DMS 273 treated with DMSO at 0.1 percent for 48 hours (cell line): Measurements from ENCODE around the gene ZBTB16.
"Not testable (repeated sequence)": the region's sequence is repeated elsewhere in the genome, so short reads cannot be mapped to it uniquely, and the experiment has no call there.

Source experiments
- DNase-seq: peaks from one replicate; lab custom pipeline; 2025; lab: John Stamatoyannopoulos, UW

Gene ZBTB16

GRCh38 chr11:114042234-114042633 is 17.3 kb upstream of the ZBTB16 start:
- no peak for DNase-seq

DNA sequence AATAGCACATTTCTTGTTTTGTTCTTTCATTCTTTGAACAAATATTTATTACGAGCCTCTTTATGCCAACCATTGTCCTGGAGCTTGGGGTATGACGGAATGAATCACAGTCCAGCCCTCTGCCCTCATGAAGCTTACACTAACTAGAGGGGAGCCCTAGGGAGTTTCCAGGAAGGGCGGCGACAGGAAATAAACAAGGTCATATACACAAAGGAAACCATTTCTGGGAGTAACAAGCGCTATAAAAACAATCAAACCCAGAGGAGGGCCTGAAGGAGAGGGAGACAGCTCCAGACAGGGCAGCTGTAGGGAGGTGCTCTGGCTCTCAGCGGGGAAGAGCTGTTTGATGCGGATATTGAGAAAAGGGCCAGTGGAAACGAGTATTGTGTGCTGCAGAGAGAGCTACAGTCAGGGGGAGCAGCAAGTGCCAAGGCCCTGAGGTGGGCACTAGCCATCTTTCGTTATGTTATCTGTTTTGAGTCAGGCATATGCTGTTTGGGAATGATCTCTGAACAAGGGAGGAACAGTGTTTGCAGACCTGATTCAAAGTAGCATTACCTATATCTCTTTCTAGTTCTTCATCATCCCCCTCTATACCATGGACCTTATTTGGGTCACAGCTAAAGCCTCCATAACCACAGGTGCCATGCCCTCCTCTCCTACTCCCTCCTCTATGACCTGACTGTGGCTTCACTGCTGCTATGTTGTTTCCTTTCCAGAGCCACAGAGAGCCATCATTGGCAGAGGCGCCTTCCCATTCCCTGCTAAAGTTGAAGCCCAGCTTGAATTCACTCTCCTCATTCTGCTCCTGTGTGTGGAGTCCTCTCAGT is 15.3 kb upstream of the ZBTB16 start:
- DNase-seq, result no peak

DNA sequence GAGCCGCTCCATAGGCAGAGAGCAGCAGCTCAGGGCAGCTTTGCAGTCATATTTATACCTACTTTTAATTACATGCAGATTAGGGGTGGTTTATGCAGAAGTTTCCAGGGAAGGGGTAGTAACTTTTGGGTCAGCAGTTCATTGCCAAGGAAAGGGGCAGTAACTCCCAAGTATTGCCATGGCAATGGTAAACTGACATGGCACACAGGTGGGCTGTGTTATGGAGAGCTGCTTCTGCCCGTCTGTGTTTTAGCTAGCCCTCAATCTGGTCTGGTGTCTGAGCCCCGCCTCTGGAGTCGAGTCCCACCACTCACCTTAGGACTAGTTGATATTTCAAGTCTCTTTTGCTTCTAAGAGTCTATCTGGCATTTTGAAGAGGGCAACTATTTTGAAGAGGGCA is 12.2 kb upstream of the ZBTB16 start:
- no peak for DNase-seq

DNA sequence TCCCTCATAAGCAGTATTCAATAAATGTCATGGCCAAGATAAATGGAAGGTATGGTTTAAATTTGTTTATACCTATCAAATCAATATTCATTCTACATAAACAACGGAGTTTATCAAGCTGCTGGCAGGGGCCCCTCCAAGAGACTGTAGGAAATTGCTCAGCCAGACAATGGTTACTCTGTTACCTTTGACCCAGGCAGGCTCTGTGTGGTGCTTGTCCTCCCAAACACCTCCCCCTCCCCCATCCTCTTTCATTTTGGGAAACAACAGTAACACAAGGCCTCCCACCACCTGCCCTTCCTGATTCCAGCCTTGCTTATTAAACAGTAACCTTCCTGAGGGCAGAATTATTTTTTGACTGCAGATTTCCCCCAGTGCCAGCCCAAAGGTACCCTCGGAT is 10.5 kb upstream of the ZBTB16 start:
- DNase-seq, result no peak

- not testable (repeated sequence) for DNase-seq
Observed at GRCh38 chr11:114049766-114050165, 9.7 kb upstream of the ZBTB16 start.

DNA sequence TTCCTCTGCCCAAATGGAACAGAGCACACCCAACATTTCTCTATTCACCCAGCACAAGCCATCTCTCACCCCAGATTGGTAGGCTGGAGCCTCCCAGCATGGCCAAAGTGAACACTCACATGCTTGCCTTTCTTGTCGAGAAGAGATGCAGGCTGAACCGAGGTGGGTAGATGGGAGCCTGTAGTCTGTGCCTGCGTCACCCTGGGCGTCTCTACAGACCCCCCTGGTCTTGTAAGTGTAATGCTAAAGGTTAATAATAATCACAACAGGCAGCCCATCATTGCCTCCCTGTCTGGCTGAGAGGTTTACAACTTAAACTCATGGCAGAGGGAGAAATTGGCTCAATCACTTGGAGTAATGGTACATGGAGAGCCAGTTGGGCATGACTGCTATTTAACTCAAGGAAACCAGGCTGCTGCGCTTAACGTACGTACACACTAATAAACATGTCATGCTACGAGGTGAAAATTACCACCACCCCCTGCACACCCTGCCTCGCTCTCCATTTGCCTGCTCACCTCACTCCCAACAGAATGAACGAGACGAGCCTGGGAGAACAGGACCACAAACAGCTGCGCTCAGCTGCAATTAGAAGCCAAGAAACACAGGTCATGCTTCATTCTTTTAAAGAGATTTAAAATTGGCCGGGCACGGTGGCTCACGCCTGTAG is 9.1 kb upstream of the ZBTB16 start:
- no peak for DNase-seq

- no peak for DNase-seq
Observed at GRCh38 chr11:114051558-114051957, 8.0 kb upstream of the ZBTB16 start.

DNA sequence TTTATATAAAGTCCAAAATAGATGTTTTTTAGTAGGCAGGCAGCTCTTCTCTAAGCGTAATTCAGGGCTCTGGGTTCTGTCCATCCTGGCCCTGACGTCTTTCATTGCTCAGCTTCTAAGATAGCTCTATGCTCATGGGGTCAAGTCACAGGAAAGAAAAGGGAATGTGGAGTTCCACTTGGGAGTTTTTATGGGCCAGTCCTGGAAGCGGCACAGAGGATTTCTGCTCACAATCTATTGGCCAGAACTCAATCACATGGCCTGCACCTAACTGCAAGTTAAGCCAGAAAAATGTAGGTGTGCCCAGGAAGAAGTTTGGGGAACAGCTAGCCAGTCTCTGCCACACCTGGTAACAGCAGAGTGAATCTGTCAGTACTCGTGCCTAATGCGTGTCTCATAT is 7.4 kb upstream of the ZBTB16 start:
- no peak for DNase-seq

DNA sequence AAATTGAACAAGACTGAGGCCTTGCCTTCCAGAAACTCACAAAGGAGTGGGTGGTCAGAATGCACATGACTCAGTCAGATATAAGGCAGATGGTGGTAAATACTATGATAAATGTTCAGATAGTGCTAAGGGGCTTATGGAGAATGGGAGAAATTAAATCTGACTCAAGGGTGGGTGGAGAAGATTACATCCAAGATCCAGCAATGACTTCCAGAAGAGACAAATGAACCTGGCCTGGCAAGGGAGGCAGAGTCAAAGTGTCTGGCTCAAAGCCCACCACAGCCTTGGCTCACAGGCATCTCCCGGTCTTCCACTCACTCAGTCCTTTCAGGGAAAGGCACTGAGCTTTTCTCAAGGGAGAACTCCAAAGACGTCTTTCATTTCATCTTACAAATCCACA is 6.1 kb upstream of the ZBTB16 start:
- DNase-seq, result no peak

- no peak for DNase-seq
Observed at GRCh38 chr11:114054806-114055205, 4.7 kb upstream of the ZBTB16 start.

DNA sequence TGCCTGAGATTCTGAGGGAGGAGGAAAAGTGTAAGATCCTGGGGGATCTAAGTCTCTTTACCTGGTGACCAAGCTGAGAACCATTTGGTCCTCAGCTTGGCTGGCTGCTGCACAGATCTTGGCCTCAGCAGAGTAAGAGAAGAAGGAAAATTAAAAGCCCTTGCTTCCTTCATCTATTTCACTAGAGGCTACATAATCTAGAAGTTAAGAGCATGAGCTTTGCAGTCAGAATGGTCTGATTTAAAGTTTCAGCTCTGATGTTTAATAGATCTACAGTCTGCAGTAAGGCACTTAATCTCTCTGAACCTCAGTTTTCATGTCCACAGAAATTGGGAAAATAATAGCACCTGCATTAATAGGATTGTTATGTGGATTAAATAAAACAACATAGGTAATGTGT is 3.1 kb upstream of the ZBTB16 start:
- DNase-seq, result no peak

- no peak for DNase-seq
Observed at GRCh38 chr11:114057147-114057546, 2.4 kb upstream of the ZBTB16 start.

GRCh38 chr11:114057605-114058004 is 1.9 kb upstream of the ZBTB16 start:
- no peak for DNase-seq

GRCh38 chr11:114058026-114058706 is 1.3 kb upstream of the ZBTB16 start:
- DNase-seq, result no peak

GRCh38 chr11:114058871-114059277 is 637 bp upstream of the ZBTB16 start:
- no peak for DNase-seq

DNA sequence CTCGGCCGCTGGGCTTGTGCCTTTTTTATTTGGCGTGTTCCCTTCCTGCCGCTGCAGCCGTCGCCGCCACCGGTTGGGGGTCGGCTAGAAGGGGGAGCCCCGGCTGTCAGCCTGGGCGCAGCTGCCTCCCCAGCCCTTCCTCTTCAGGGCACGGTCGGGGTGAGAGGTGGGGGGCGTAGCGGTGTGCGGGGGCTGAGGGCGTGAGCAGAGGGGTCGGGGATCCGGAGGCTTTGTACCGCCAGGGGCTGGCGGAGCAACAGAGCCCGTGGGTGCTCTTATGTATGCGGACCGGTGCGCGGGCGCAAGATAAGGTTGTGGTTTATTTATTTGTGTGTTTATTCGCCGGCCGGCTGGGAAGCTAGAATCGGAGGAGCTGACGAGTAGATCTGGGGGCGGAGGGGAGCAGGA is 477 bp downstream of the ZBTB16 start:
- no peak for DNase-seq

- DNase-seq, result no peak
Observed at GRCh38 chr11:114060392-114061047, 1.0 kb downstream of the ZBTB16 start.

DNA sequence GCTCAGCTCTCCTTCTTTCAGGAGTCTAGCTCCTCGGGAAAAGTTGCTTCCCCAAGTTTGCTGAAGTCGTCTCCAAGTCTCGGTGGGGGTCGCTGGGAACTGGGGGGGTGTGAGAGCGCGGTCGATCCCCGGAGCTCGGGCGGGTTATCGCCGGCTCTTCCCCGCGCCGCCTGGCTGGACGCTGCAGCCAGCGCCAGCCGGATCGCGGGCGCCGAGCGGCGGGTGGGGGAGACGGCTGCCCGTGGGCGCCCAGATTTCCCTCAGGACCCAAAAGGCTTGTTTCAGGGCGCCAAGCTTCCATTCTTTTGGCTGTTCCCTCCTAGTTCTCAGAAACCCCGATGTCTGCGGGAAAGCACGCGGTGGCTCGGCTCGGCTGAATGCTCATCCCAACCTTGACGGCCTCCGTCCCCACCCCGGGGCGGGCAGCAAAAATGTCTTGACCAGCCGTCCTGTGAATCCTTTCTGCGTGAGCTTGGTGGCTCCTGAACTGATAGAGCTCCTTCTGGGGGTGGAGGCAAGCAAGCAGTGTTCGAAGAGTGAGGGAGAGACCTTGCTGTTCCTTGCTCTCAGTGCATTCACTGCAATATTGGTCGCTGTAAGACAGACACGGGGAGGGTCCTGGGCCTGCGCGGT is 1.7 kb downstream of the ZBTB16 start:
- no peak for DNase-seq

- DNase-seq, result no peak
Observed at GRCh38 chr11:114061681-114062049, 2.2 kb downstream of the ZBTB16 start.

DNA sequence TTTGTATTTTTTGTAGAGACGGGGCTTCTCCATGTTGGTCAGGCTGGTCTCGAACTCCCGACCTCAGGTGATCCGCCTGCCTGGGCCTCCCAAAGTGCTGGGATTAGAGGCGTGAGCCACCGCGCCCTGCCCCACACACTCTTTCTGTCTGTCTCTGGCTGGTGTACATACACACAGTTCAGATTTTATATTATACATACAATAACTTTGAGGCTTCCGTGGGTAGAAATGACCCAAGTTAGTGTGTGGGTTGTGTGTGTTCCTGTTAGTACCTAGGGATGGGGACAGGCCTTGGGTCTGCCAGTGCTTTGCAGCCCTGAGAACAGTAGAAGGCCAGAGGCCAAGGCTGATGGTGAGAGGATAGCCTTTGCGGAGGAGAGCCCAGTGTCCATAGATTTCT is 2.8 kb downstream of the ZBTB16 start:
- DNase-seq, result no peak

GRCh38 chr11:114063149-114063828 is 3.8 kb downstream of the ZBTB16 start:
- no peak for DNase-seq

- DNase-seq, result no peak
Observed at GRCh38 chr11:114063829-114064201, 4.3 kb downstream of the ZBTB16 start.
